OCI-LY7 (cell line): ENCODE data around the gene ADRA2A. TPM values are rescaled to one million over a fixed set of nuclear protein-coding genes. Genes with fewer than 3 reads are reported as not detected.

ENCODE experiments used
- BruUV-seq: library from RNA; stranded (reverse); fragments of 400-500 nt; replicated peaks from 2 replicates; lab custom pipeline; 2021; lab: Mats Ljungman, UMichigan
- CTCF ChIA-PET: fragments of 300-600 bp; sonication (Branson Sonifier 250); formaldehyde crosslinking; loops from one replicate; lab custom pipeline; 2022; ENCODE audit warnings: antibody characterized with exemption; ENCODE audit not compliant: unreplicated experiment; lab: Charles Lee
- POLR2A ChIA-PET: fragments of 300-600 bp; sonication (Branson Sonifier 250); formaldehyde crosslinking; loops from one replicate; lab custom pipeline; 2022; ENCODE audit warnings: antibody characterized with exemption; lab: Charles Lee
- DNase-seq: peaks from one replicate; pipeline ENCODE4 v3.0.0-alpha.2; 2015; ENCODE audit warnings: low spot score
- H2AFZ ChIP-seq: fragments of 200-600 bp; sonication (generic), shearing (Covaris generic); 2 replicates; pipeline ENCODE4 v1.6.1; 2014; ENCODE audit warnings: mild to moderate bottlenecking, antibody characterized with exemption, low read length, moderate library complexity
- H3K27ac ChIP-seq: fragments of 200-600 bp; sonication (generic); 2 replicates; pipeline ENCODE4 v1.5.1; 2014; ENCODE audit warnings: mixed run types, low read depth, mild to moderate bottlenecking, moderate library complexity, low read length, inconsistent platforms; ENCODE audit not compliant: poor library complexity, severe bottlenecking
- H3K36me3 ChIP-seq: fragments of 200-600 bp; sonication (generic); 2 replicates; pipeline ENCODE4 v1.6.1; 2014; ENCODE audit warnings: mild to moderate bottlenecking, antibody characterized with exemption, low read length, moderate library complexity, mixed read lengths; ENCODE audit not compliant: insufficient read depth
- H3K4me1 ChIP-seq: fragments of 200-600 bp; sonication (generic); 2 replicates; pipeline ENCODE4 v1.5.1; 2014; ENCODE audit warnings: mild to moderate bottlenecking, low read length; ENCODE audit not compliant: insufficient read depth, poor library complexity, severe bottlenecking
- H3K4me2 ChIP-seq: fragments of 200-600 bp; sonication (generic); 2 replicates; pipeline ENCODE4 v1.6.1; 2014; ENCODE audit warnings: mild to moderate bottlenecking, low read length
- H3K4me3 ChIP-seq: fragments of 200-600 bp; sonication (generic); 2 replicates; pipeline ENCODE4 v1.5.1; 2014; ENCODE audit warnings: mild to moderate bottlenecking, low read depth, low read length; ENCODE audit not compliant: poor library complexity, severe bottlenecking
- H3K79me2 ChIP-seq: fragments of 200-600 bp; sonication (generic); 2 replicates; pipeline ENCODE4 v1.6.1; 2016; ENCODE audit warnings: low read depth, mild to moderate bottlenecking, low read length, moderate library complexity, mixed read lengths; ENCODE audit not compliant: insufficient read depth
- H3K9me2 ChIP-seq: fragments of 200-600 bp; sonication (generic); 2 replicates; pipeline ENCODE4 v1.6.1; 2016; ENCODE audit warnings: mild to moderate bottlenecking, low read length, mixed read lengths; ENCODE audit not compliant: insufficient read depth
- H3K9me3 ChIP-seq: fragments of 200-600 bp; sonication (generic); 2 replicates; pipeline ENCODE4 v1.6.1; 2014; ENCODE audit warnings: mild to moderate bottlenecking, mixed run types, low read length, mixed read lengths
- H4K20me1 ChIP-seq: fragments of 200-600 bp; sonication (generic); 2 replicates; pipeline ENCODE4 v1.6.1; 2014; ENCODE audit warnings: mild to moderate bottlenecking, antibody characterized with exemption, low read length, moderate library complexity, mixed read lengths; ENCODE audit not compliant: insufficient read depth
- EZH2phosphoT487 ChIP-seq: fragments of 200-600 bp; sonication (generic); IDR thresholded peaks from 2 replicates; pipeline ENCODE4 v1.6.1; 2018; ENCODE audit warnings: low read depth, borderline replicate concordance, mild to moderate bottlenecking, mixed run types, antibody characterized with exemption, low read length, moderate library complexity, mixed read lengths
- intact Hi-C: fragments of 100-400 bp; cut with micrococcal nuclease; formaldehyde crosslinking; loops from one replicate; pipeline ENCODE4 v1.10.0; 2022; ENCODE audit not compliant: unreplicated experiment
- total RNA-seq, 2 experiments: library from RNA; depleted of rRNA in 1 of 2; stranded (reverse); fragments of >200 nt in 1 of 2; shearing (Covaris generic) in 1 of 2; gene quantifications; 2 replicates each; pipeline ENCODE4 v1.2.3, GENCODE V29; 2014 to 2022
- TF ChIP-seq, protein P1 (sequence below): fragments of 200-600 bp; sonication (generic); conservative IDR thresholded peaks from 2 replicates; pipeline ENCODE4 v1.5.1; 2014; ENCODE audit warnings: mild to moderate bottlenecking, antibody characterized with exemption, low read length, moderate library complexity, mixed read lengths

ADRA2A gene
- total RNA-seq, 2 experiments from 2014 or later: 0.06 TPM; not detected in 1

DNA sequence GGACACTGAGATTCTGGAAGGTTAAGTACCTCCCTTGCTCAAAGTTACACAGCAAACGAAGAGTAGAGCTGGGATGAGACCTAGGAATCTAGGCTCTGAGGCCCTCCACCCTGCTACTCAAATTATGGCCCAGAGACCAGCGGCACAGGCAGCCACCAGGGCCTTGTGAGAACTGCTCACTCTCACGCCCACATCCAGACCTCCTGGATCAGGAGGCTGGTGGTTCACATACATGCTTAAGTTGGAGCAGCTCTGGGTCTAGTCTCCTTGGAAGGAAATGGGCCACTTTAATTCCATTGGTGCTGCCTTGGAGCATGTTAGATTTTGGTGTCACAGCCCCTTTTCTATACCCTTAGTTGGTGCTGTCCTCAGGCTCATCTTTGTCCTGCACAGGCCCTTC, 41.9 kb downstream of the ADRA2A start:
- no peak overlapping the region for H3K27ac ChIP-seq
- H2AFZ ChIP-seq: no peak overlapping the region
- no peak overlapping the region for H3K4me3 ChIP-seq
- intact Hi-C loops: no loop called here
- no peaks in the 10 kb centered on the region for H3K9me3 ChIP-seq
- H3K36me3 ChIP-seq: no peaks in the 10 kb centered on the region
- no peak for DNase-seq
- H3K9me2 ChIP-seq: no peaks in the 10 kb centered on the region
- no peak for TF ChIP-seq EZH2phosphoT487
- TF ChIP-seq, protein P1, sequence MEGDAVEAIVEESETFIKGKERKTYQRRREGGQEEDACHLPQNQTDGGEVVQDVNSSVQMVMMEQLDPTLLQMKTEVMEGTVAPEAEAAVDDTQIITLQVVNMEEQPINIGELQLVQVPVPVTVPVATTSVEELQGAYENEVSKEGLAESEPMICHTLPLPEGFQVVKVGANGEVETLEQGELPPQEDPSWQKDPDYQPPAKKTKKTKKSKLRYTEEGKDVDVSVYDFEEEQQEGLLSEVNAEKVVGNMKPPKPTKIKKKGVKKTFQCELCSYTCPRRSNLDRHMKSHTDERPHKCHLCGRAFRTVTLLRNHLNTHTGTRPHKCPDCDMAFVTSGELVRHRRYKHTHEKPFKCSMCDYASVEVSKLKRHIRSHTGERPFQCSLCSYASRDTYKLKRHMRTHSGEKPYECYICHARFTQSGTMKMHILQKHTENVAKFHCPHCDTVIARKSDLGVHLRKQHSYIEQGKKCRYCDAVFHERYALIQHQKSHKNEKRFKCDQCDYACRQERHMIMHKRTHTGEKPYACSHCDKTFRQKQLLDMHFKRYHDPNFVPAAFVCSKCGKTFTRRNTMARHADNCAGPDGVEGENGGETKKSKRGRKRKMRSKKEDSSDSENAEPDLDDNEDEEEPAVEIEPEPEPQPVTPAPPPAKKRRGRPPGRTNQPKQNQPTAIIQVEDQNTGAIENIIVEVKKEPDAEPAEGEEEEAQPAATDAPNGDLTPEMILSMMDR: no peak
- no peaks in the 10 kb centered on the region for H3K4me1 ChIP-seq
- CTCF ChIA-PET: no interaction called here
- H3K4me2 ChIP-seq: no peak overlapping the region
- POLR2A ChIA-PET: interaction anchor here (1.3 kb wide), 1 partner anchor 16 kb away, joined by 3 read pairs; no protein-coding TSS in a partner anchor
- H3K79me2 ChIP-seq: no peaks in the 10 kb centered on the region
- BruUV-seq: no TSS peak
- H4K20me1 ChIP-seq: no peaks in the 10 kb centered on the region

GRCh38 chr10:111119637-111120036, 42.8 kb downstream of the ADRA2A start:
- no peak for DNase-seq
- Histone ChIP-seq H3K27ac (no peak overlapping the region), H3K79me2 (no peaks in the 10 kb centered on the region), H2AFZ (no peak overlapping the region), H3K4me2 (no peak overlapping the region), H3K9me3 (no peaks in the 10 kb centered on the region), H3K36me3 (no peaks in the 10 kb centered on the region), H3K4me3 (no peak overlapping the region), H3K9me2 (no peaks in the 10 kb centered on the region), H3K4me1 (no peaks in the 10 kb centered on the region), H4K20me1 (no peaks in the 10 kb centered on the region)
- BruUV-seq: no TSS peak
- intact Hi-C loops: no loop called here
- no peak for TF ChIP-seq EZH2phosphoT487
- TF ChIP-seq, protein P1: no peak
- CTCF ChIA-PET: no interaction called here
- POLR2A ChIA-PET: no interaction called here

- no peak overlapping the region for H3K4me2 ChIP-seq
- DNase-seq: no peak
- no peak for TF ChIP-seq EZH2phosphoT487
- TF ChIP-seq, protein P1: no peak
- no peaks in the 10 kb centered on the region for H4K20me1 ChIP-seq
- no TSS peak for BruUV-seq
- intact Hi-C loops: no loop called here
- no peak overlapping the region for H2AFZ ChIP-seq
- no peaks in the 10 kb centered on the region for H3K9me2 ChIP-seq
- CTCF ChIA-PET: no interaction called here
- H3K4me1 ChIP-seq: no peaks in the 10 kb centered on the region
- no peaks in the 10 kb centered on the region for H3K79me2 ChIP-seq
- POLR2A ChIA-PET: no interaction called here
- H3K4me3 ChIP-seq: no peak overlapping the region
- H3K9me3 ChIP-seq: no peaks in the 10 kb centered on the region
- H3K36me3 ChIP-seq: no peaks in the 10 kb centered on the region
- no peak overlapping the region for H3K27ac ChIP-seq
Observed at GRCh38 chr10:111122127-111122526, 45.3 kb downstream of the ADRA2A start.
